B cell (primary cell): ENCODE data around the gene KRT82. TPM values are rescaled to one million over a fixed set of nuclear protein-coding genes. Genes with fewer than 3 reads are reported as not detected.
"Not testable (repeated sequence)": the region's sequence is repeated elsewhere in the genome, so short reads cannot be mapped to it uniquely, and the experiment has no call there.

Experiments used
- ATAC-seq: fragments of 200-7000 bp; cut with Tn5 transposase; one replicate; pipeline ENCODE4 v1.10.0; 2021; ENCODE audit warnings: low read depth, mild to moderate bottlenecking, moderate number of reproducible peaks, moderate library complexity
- CTCF ChIA-PET: fragments of 350-600 bp; sonication (Branson Sonifier 250); formaldehyde crosslinking; loops from one replicate; lab custom pipeline; 2021; ENCODE audit warnings: antibody characterized with exemption, inconsistent platforms; lab: Charles Lee
- POLR2A ChIA-PET: fragments of 350-600 bp; sonication (Branson Sonifier 250); formaldehyde crosslinking; loops from one replicate; lab custom pipeline; 2021; ENCODE audit warnings: antibody characterized with exemption; lab: Charles Lee
- DNase-seq: peaks from one replicate; pipeline ENCODE4 v3.0.0; 2013
- H2AFZ ChIP-seq: 2 replicates; pipeline ENCODE4 v1.6.1; 2012; ENCODE audit warnings: mild to moderate bottlenecking, low read depth, low read length; ENCODE audit not compliant: insufficient read depth, poor library complexity, severe bottlenecking
- H3K27ac ChIP-seq, 2 donors: 1 replicate in 1 of 2; 2 replicates in 1 of 2; pipeline ENCODE4 v1.5.1; 2012 to 2013; ENCODE audit warnings: low read length in 2 of 2, mild to moderate bottlenecking in 2 of 2, moderate library complexity in 1 of 2
- H3K27me3 ChIP-seq, 4 experiments: fragments of 200-600 bp in 1 of 4; sonication (generic) in 1 of 4; replicated peaks in 1 of 4; 1 replicate in 2 of 4; 2 replicates in 2 of 4; pipeline versions ENCODE4 v1.6.1 to v1.7.0; 2013 to 2016; ENCODE audit warnings: low read length in 3 of 4, mild to moderate bottlenecking in 2 of 4, mixed read lengths in 1 of 4, moderate library complexity in 1 of 4; ENCODE audit not compliant: insufficient read depth in 4 of 4, control insufficient read depth in 3 of 4; ENCODE audit errors: control extremely low read depth in 1 of 4
- H3K36me3 ChIP-seq, 2 experiments: replicated peaks in 1 of 2; 1 replicate in 1 of 2; 2 replicates in 1 of 2; pipeline versions ENCODE4 v1.6.1 to v1.7.1; 2013; ENCODE audit warnings: low read length in 1 of 2; ENCODE audit not compliant: insufficient read depth in 2 of 2, control insufficient read depth in 1 of 2; ENCODE audit errors: control extremely low read depth in 1 of 2, extremely low read depth in 1 of 2
- H3K4me1 ChIP-seq, 2 donors: fragments of 200-600 bp in 1 of 2; sonication (generic) in 1 of 2; 1 replicate in 1 of 2; 2 replicates in 1 of 2; pipeline versions ENCODE4 v1.5.1 to v1.6.1; 2013 to 2017; ENCODE audit warnings: low read length in 2 of 2; ENCODE audit not compliant: control insufficient read depth in 2 of 2, insufficient read depth in 2 of 2
- H3K4me2 ChIP-seq: replicated peaks from 2 replicates; pipeline ENCODE3; 2012; ENCODE audit warnings: mild to moderate bottlenecking, low read depth, low read length; ENCODE audit not compliant: poor library complexity, severe bottlenecking
- H3K4me3 ChIP-seq, 5 experiments: fragments of 200-600 bp in 1 of 5; sonication (generic) in 1 of 5; 1 replicate in 3 of 5; 2 replicates in 2 of 5; pipeline versions ENCODE4 v1.5.1 to v1.7.0; 2011 to 2016; ENCODE audit warnings: low read length in 4 of 5, mild to moderate bottlenecking in 4 of 5, low read depth in 2 of 5, control low read depth in 1 of 5, moderate library complexity in 1 of 5; ENCODE audit not compliant: insufficient read depth in 1 of 5; ENCODE audit errors: control extremely low read depth in 1 of 5, extremely low read depth in 1 of 5
- H3K79me2 ChIP-seq: fragments of 200-600 bp; sonication (generic); one replicate; pipeline ENCODE4 v1.6.0; 2016; ENCODE audit warnings: low read length; ENCODE audit not compliant: control insufficient read depth, insufficient read depth
- H3K9ac ChIP-seq: fragments of 200-600 bp; sonication (generic); 2 replicates; pipeline ENCODE4 v1.6.1; 2017; ENCODE audit warnings: mild to moderate bottlenecking, low read length, moderate library complexity
- H3K9me3 ChIP-seq, 3 donors: one replicate each; pipeline versions ENCODE4 v1.6.1 to v1.7.1; 2013; ENCODE audit warnings: low read length in 2 of 3; ENCODE audit not compliant: control insufficient read depth in 2 of 3, insufficient read depth in 1 of 3; ENCODE audit errors: control extremely low read depth in 1 of 3
- H4K20me1 ChIP-seq: 2 replicates; pipeline ENCODE4 v1.6.0; 2012; ENCODE audit warnings: mild to moderate bottlenecking, low read length; ENCODE audit not compliant: insufficient read depth, control insufficient read depth, poor library complexity, severe bottlenecking
- H3K27ac Mint-ChIP-seq: one replicate; pipeline ENCODE4 v1.8.0; 2021; ENCODE audit warnings: mixed read lengths
- H3K27me3 Mint-ChIP-seq: one replicate; pipeline ENCODE4 v1.8.0; 2021; ENCODE audit warnings: mixed read lengths
- H3K4me1 Mint-ChIP-seq: one replicate; pipeline ENCODE4 v1.8.0; 2021; ENCODE audit warnings: mixed read lengths
- H3K4me3 Mint-ChIP-seq: one replicate; pipeline ENCODE4 v1.8.0; 2021; ENCODE audit warnings: mixed read lengths
- H3K9me3 Mint-ChIP-seq: one replicate; pipeline ENCODE4 v1.8.0; 2022; ENCODE audit warnings: mixed read lengths; ENCODE audit not compliant: insufficient read depth
- CTCF ChIP-seq: fragments of 200-600 bp; IDR thresholded peaks from one replicate; pipeline ENCODE4 v1.8.0; 2022; ENCODE audit warnings: antibody characterized with exemption, mild to moderate bottlenecking
- EZH2 ChIP-seq: IDR thresholded peaks from 2 replicates; pipeline ENCODE4 v1.6.1; 2012; ENCODE audit warnings: borderline replicate concordance, low read depth, mild to moderate bottlenecking, moderate library complexity, low read length; ENCODE audit not compliant: insufficient read depth, poor library complexity, severe bottlenecking
- WGBS: methylation state at CpG from one replicate; pipeline ENCODE4 v1.1.5; 2013; ENCODE audit warnings: missing lambda C conversion rate; ENCODE audit not compliant: insufficient coverage; 5-methylcytosine and 5-hydroxymethylcytosine counted together
- intact Hi-C: fragments of 100-400 bp; cut with micrococcal nuclease; formaldehyde crosslinking; loops from one replicate; pipeline ENCODE4 v1.10.0; 2022
- polyA plus RNA-seq: library from polyadenylated mRNA; depleted of rRNA; stranded (reverse); fragments of >200 nt; gene quantifications from 2 replicates; pipeline ENCODE4 v1.2.3, GENCODE V29; 2012
- total RNA-seq, 2 donors: library from RNA; stranded (reverse); fragments of 120-200 nt in 1 of 2; gene quantifications; 1 replicate in 1 of 2; 2 replicates in 1 of 2; pipeline versions ENCODE4 v1.2.3 to v1.2.4, GENCODE V29; 2013 to 2022

The KRT82 gene
- total and polyA plus RNA-seq, 2 donors (not counting 1 experiment from before 2014, with no cell fraction given): not detected

GRCh38 chr12:52346593-52346992, 59.5 kb downstream of the KRT82 start:
- Histone ChIP-seq H3K79me2 (no peaks in the 10 kb centered on the region), H3K4me3 (no peak overlapping the region), H2AFZ (no peak overlapping the region), H3K9me3 (peaks cover 0 to 7% (median 0%) of the 10 kb centered on the region in 3 donors), H4K20me1 (no peaks in the 10 kb centered on the region), H3K4me1 (no peaks in the 10 kb centered on the region), H3K27me3 (peaks cover 0 to 4% (median 0%) of the 10 kb centered on the region in 4 experiments), H3K27ac (no peak overlapping the region), H3K4me2 (no peak overlapping the region), H3K9ac (no peak overlapping the region), H3K36me3 (no peaks in the 10 kb centered on the region)
- H3K27ac Mint-ChIP-seq: no peak overlapping the region
- peaks cover 14% of the 10 kb centered on the region for H3K27me3 Mint-ChIP-seq
- ATAC-seq (no peak), DNase-seq (no peak)
- no peaks in the 10 kb centered on the region for H3K9me3 Mint-ChIP-seq
- POLR2A ChIA-PET: no interaction called here
- H3K4me3 Mint-ChIP-seq: no peak overlapping the region
- intact Hi-C loops: no loop called here
- WGBS: 21% methylated on average over 3 of the region's 4 CpGs
- H3K4me1 Mint-ChIP-seq: no peaks in the 10 kb centered on the region
- no peak for TF ChIP-seq EZH2
- no peak for TF ChIP-seq CTCF
- CTCF ChIA-PET: no interaction called here

GRCh38 chr12:52345041-52345440, 61.1 kb downstream of the KRT82 start:
- H3K4me2 ChIP-seq, H3K9me3 ChIP-seq, POLR2A ChIA-PET, H4K20me1 ChIP-seq, ATAC-seq, H3K4me1 Mint-ChIP-seq, H3K36me3 ChIP-seq, H3K4me3 ChIP-seq, H3K79me2 ChIP-seq, H3K27ac Mint-ChIP-seq, H2AFZ ChIP-seq, DNase-seq, H3K27ac ChIP-seq, H3K4me1 ChIP-seq, H3K9ac ChIP-seq, H3K9me3 Mint-ChIP-seq, H3K27me3 ChIP-seq, CTCF ChIA-PET, intact Hi-C loops, H3K4me3 Mint-ChIP-seq: not testable (repeated sequence)
- 100% methylated on average over 2 of the region's 8 CpGs for WGBS
- peaks cover 11% of the 10 kb centered on the region for H3K27me3 Mint-ChIP-seq
